SU-DHL-6 (cell line): ENCODE data around the gene ZNF350.

Source experiments
- H2AFZ ChIP-seq: fragments of 200-600 bp; sonication (generic); 2 replicates; pipeline ENCODE4 v1.6.1; 2014; ENCODE audit warnings: low read depth, mild to moderate bottlenecking, moderate library complexity, mixed read lengths, antibody characterized with exemption, low read length; ENCODE audit not compliant: severe bottlenecking
- H3F3A ChIP-seq: fragments of 200-600 bp; shearing (Covaris generic); 2 replicates; pipeline ENCODE4 v1.6.0; 2016; ENCODE audit warnings: antibody characterized with exemption, mild to moderate bottlenecking; ENCODE audit not compliant: insufficient read depth
- H3K27ac ChIP-seq: fragments of 200-600 bp; sonication (generic); 2 replicates; pipeline ENCODE4 v1.5.1; 2016; ENCODE audit warnings: low read depth, mild to moderate bottlenecking, low read length, moderate library complexity, mixed read lengths
- H3K27me3 ChIP-seq: fragments of 200-600 bp; sonication (generic), shearing (Covaris generic); 2 replicates; pipeline ENCODE4 v1.6.0; 2014; ENCODE audit warnings: mild to moderate bottlenecking, low read length
- H3K36me3 ChIP-seq: fragments of 200-600 bp; sonication (generic); 2 replicates; pipeline ENCODE4 v1.6.1; 2014; ENCODE audit warnings: mild to moderate bottlenecking, low read length, mixed read lengths
- H3K4me2 ChIP-seq: fragments of 300-600, 200-600 bp; shearing (Covaris generic), sonication (generic); 2 replicates; pipeline ENCODE4 v1.6.0; 2014; ENCODE audit warnings: low read length, low read depth, mild to moderate bottlenecking; ENCODE audit not compliant: poor library complexity, severe bottlenecking
- H3K4me3 ChIP-seq: fragments of 200-600 bp; sonication (generic); 2 replicates; pipeline ENCODE4 v1.5.1; 2014; ENCODE audit warnings: antibody characterized with exemption, low read length, mild to moderate bottlenecking, mixed read lengths; ENCODE audit not compliant: insufficient read depth, poor library complexity, severe bottlenecking
- H3K79me2 ChIP-seq: fragments of 200-600 bp; sonication (generic); 2 replicates; pipeline ENCODE4 v1.6.1; 2014; ENCODE audit warnings: mild to moderate bottlenecking, low read length, moderate library complexity; ENCODE audit not compliant: insufficient read depth
- H3K9ac ChIP-seq: fragments of 200-600 bp; sonication (generic); 2 replicates; pipeline ENCODE4 v1.7.0; 2014; ENCODE audit warnings: mild to moderate bottlenecking, low read length
- H3K9me2 ChIP-seq: fragments of 200-600 bp; sonication (generic); replicated peaks from 2 replicates; pipeline ENCODE4 v1.6.1; 2014; ENCODE audit warnings: low read length; ENCODE audit not compliant: insufficient read depth
- H3K9me3 ChIP-seq: fragments of 200-600 bp; sonication (generic); 2 replicates; pipeline ENCODE4 v1.6.1; 2014; ENCODE audit warnings: low read length, mixed read lengths; ENCODE audit not compliant: insufficient read depth
- H4K20me1 ChIP-seq: fragments of 200-600 bp; sonication (generic); 2 replicates; pipeline ENCODE4 v1.6.1; 2014; ENCODE audit warnings: low read depth, mild to moderate bottlenecking, antibody characterized with exemption, low read length, moderate library complexity, mixed read lengths
- CTCF ChIP-seq: fragments of 200-600 bp; sonication (generic); IDR thresholded peaks from one replicate; pipeline ENCODE4 v1.5.1; 2017; ENCODE audit warnings: antibody characterized with exemption, mild to moderate bottlenecking, low read length, moderate library complexity; ENCODE audit not compliant: insufficient read depth, poor library complexity, severe bottlenecking
- EZH2phosphoT487 ChIP-seq: fragments of 200-600 bp; sonication (generic), shearing (Covaris generic); conservative IDR thresholded peaks from 2 replicates; pipeline ENCODE4 v1.6.1; 2018; ENCODE audit warnings: mild to moderate bottlenecking, antibody characterized with exemption, low read length, moderate library complexity, mixed read lengths

Gene ZNF350

GRCh38 chr19:51916167-51916566 is 70.5 kb downstream of the ZNF350 start:
- Histone ChIP-seq H3K27ac (no peak overlapping the region), H3K79me2 (no peaks in the 10 kb centered on the region), H3K4me3 (no peak overlapping the region), H3F3A (no peaks in the 10 kb centered on the region), H3K27me3 (no peaks in the 10 kb centered on the region), H4K20me1 (no peaks in the 10 kb centered on the region), H3K9me3 (peaks cover 42% of the 10 kb centered on the region; the same call in 1 of the 2 replicates), H2AFZ (no peak overlapping the region), H3K4me2 (no peak overlapping the region), H3K9ac (no peak overlapping the region), H3K9me2 (no peaks in the 10 kb centered on the region), H3K36me3 (no peaks in the 10 kb centered on the region)
- no peak for TF ChIP-seq CTCF
- no peak for TF ChIP-seq EZH2phosphoT487

DNA sequence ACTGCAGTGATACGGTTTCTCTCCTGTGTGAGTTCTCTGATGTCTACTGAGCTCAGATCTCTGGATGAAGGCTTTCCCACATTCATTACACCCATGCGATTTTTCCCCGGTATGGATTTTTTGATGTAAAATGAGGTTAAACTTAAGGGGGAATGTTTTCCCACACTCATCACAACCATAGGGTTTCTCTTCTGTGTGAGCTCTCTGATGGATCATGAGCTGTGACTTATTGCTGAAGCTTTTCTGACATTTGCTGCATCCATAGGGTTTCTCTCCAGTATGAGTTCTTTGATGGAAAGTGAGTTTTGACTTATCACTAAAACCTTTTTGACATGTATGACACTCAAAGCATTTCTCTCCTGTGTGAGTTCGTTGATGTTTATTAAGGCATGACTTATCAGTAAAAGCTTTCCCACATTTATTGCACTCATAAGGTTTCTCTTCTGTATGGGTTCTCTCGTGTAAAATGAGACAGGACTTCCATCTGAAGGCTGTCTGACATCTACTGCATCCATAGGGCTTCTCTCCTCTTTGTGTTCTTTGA is 71.2 kb downstream of the ZNF350 start:
- Histone ChIP-seq H3K27ac (no peak overlapping the region), H2AFZ (no peak overlapping the region), H3K9me3 (peaks cover 42% of the 10 kb centered on the region; the same call in 1 of the 2 replicates)

More for the DNA sequence above, 71.2 kb downstream of the ZNF350 start:
- Histone ChIP-seq H3K27me3 (no peaks in the 10 kb centered on the region), H3K9me2 (no peaks in the 10 kb centered on the region), H3F3A (no peaks in the 10 kb centered on the region), H3K4me2 (no peak overlapping the region), H3K36me3 (no peaks in the 10 kb centered on the region), H3K79me2 (no peaks in the 10 kb centered on the region), H4K20me1 (no peaks in the 10 kb centered on the region), H3K4me3 (no peak overlapping the region), H3K9ac (no peak overlapping the region)
- TF ChIP-seq CTCF: no peak
- TF ChIP-seq EZH2phosphoT487: no peak
